ENCODE results near the gene MROH9. TPM values are rescaled to one million over a fixed set of nuclear protein-coding genes. Genes with fewer than 3 reads are reported as not detected.

MROH9 gene
- total and polyA plus RNA-seq, 2 of the 4 experiments (the other 2 are of a cell fraction) = not detected

DNA sequence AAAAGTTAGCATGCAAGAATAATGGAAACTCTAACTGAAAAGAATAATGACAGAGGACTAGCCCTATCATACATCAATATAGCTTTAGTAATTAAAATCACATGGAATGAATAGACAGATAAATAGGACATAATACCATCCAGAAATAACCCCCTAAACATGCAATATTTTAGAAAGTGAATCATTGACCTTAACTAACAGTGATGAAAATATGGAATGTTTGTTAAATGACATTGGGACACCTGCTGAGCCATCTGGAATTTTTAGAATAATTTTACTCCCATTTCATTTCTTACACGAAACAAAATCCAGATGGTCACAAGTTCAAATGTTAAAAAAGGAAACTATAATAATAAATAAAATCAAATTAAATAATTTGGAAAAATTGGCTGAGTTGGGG, 102.3 kb downstream of the MROH9 start:
- Histone ChIP-seq H3K9ac (ENCODE audit: low read depth, low read length) (no peak overlapping the region), H3K56ac (ENCODE audit: extremely low read depth, insufficient read depth, low read length) (no peak overlapping the region), H2AK9ac (replicated peaks; ENCODE audit: low read depth, low read length, poor library complexity) (no peak overlapping the region), H3K14ac (replicated peaks; ENCODE audit: low read depth, low read length) (no peak overlapping the region), H4K20me1 (ENCODE audit: insufficient read depth, low read length) (no peaks in the 10 kb centered on the region), H3K79me1 (ENCODE audit: low read depth in 1 of 2, low read length in 2 of 2) (no peaks in the 10 kb centered on the region), H3K36me3 (ENCODE audit: control insufficient read depth, insufficient read depth, low read length) (no peaks in the 10 kb centered on the region), H2BK15ac (ENCODE audit: low read depth, low read length) (no peak overlapping the region), H2BK20ac (ENCODE audit: low read depth, low read length) (no peak overlapping the region), H2BK5ac (ENCODE audit: low read depth, low read length, poor library complexity, severe bottlenecking) (no peak overlapping the region), H2AK5ac (ENCODE audit: low read depth, low read length) (no peak overlapping the region), H3K4ac (ENCODE audit: low read depth, low read length) (no peak overlapping the region), H3K27ac (ENCODE audit: insufficient read depth, low read length) (no peak overlapping the region), H3K9me3 (ENCODE audit: control insufficient read depth, insufficient read depth, low read length) (no peaks in the 10 kb centered on the region), H2AFZ (replicated peaks; ENCODE audit: low read length, poor library complexity) (no peak overlapping the region), H3K4me2 (ENCODE audit: low read depth, low read length) (no peak overlapping the region), H2BK120ac (ENCODE audit: low read depth, low read length) (no peak overlapping the region), H3K23ac (ENCODE audit: low read depth, low read length) (no peak overlapping the region), H3K4me3 (ENCODE audit: insufficient read depth, low read depth, low read length) (no peak overlapping the region), H3K4me1 (ENCODE audit: control insufficient read depth, insufficient read depth, low read length) (no peaks in the 10 kb centered on the region), H4K5ac (ENCODE audit: low read depth, low read length) (no peak overlapping the region), H4K91ac (ENCODE audit: insufficient read depth, low read depth, low read length) (no peak overlapping the region), H4K8ac (ENCODE audit: low read depth in 2 of 2, low read length in 2 of 2) (no peak overlapping the region), H3K9me1 (ENCODE audit: insufficient read depth, low read length) (no peaks in the 10 kb centered on the region), H3K27me3 (ENCODE audit: control insufficient read depth, insufficient read depth, low read length) (no peaks in the 10 kb centered on the region), H3K18ac (ENCODE audit: low read depth, low read length) (no peak overlapping the region)
- in situ Hi-C loops (cut with MboI; ENCODE audit: low sequenced_read_pairs) = no loop called here
- WGBS, 2 experiments (ENCODE audit: extremely low coverage in 2 of 2, insufficient read length in 1 of 2) = no CpG with 5 or more reads among the region's 1 CpG
- dilution Hi-C loops (cut with HindIII; ENCODE audit: low sequenced_read_pairs, unreplicated experiment) = no loop called here
- no peak for ATAC-seq (ENCODE audit: low read depth)
- BruUV-seq (replicated peaks) = no TSS peak
- ChIA-PET CTCF (no interaction called here), POLR2A (ENCODE audit: unreplicated experiment) (no interaction called here)
- DNase-seq = no peak
- intact Hi-C loops (cut with micrococcal nuclease) = no loop called here
- no peak for TF ChIP-seq RFX5 (IDR thresholded peaks at IDR 0.05; ENCODE audit: low read depth, low read length)
- no peak for TF ChIP-seq CEBPB (IDR thresholded peaks at IDR 0.05; ENCODE audit: low read depth, low read length)
- no peak for TF ChIP-seq POLR2A (IDR thresholded peaks at IDR 0.05; ENCODE audit: low read depth, low read length)
- TF ChIP-seq, protein P1, sequence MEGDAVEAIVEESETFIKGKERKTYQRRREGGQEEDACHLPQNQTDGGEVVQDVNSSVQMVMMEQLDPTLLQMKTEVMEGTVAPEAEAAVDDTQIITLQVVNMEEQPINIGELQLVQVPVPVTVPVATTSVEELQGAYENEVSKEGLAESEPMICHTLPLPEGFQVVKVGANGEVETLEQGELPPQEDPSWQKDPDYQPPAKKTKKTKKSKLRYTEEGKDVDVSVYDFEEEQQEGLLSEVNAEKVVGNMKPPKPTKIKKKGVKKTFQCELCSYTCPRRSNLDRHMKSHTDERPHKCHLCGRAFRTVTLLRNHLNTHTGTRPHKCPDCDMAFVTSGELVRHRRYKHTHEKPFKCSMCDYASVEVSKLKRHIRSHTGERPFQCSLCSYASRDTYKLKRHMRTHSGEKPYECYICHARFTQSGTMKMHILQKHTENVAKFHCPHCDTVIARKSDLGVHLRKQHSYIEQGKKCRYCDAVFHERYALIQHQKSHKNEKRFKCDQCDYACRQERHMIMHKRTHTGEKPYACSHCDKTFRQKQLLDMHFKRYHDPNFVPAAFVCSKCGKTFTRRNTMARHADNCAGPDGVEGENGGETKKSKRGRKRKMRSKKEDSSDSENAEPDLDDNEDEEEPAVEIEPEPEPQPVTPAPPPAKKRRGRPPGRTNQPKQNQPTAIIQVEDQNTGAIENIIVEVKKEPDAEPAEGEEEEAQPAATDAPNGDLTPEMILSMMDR (conservative IDR thresholded peaks at IDR 0.05; ENCODE audit: low read depth, low read length) = no peak
- TF ChIP-seq MAZ (IDR thresholded peaks at IDR 0.05; ENCODE audit: borderline replicate concordance, low read depth, low read length) = no peak
- no peak for TF ChIP-seq CHD1 (IDR thresholded peaks at IDR 0.05; ENCODE audit: low read depth, low read length)
- TF ChIP-seq, protein P2, sequence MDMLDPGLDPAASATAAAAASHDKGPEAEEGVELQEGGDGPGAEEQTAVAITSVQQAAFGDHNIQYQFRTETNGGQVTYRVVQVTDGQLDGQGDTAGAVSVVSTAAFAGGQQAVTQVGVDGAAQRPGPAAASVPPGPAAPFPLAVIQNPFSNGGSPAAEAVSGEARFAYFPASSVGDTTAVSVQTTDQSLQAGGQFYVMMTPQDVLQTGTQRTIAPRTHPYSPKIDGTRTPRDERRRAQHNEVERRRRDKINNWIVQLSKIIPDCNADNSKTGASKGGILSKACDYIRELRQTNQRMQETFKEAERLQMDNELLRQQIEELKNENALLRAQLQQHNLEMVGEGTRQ (IDR thresholded peaks at IDR 0.05; ENCODE audit: low read depth, low read length) = no peak
- TF ChIP-seq MAFK (IDR thresholded peaks at IDR 0.05; ENCODE audit: low read depth, low read length) = no peak
- no peak for TF ChIP-seq FOS (IDR thresholded peaks at IDR 0.05; ENCODE audit: low read depth, low read length)
- TF ChIP-seq NFE2L2 (IDR thresholded peaks at IDR 0.05; ENCODE audit: low read depth, low read length) = no peak
- TF ChIP-seq BHLHE40 (IDR thresholded peaks at IDR 0.05; ENCODE audit: low read depth, low read length) = no peak
- TF ChIP-seq RCOR1 (IDR thresholded peaks at IDR 0.05; ENCODE audit: insufficient replicate concordance, low read length) = no peak
- TF ChIP-seq RAD21 (IDR thresholded peaks at IDR 0.05; ENCODE audit: low read length) = no peak
- no peak for TF ChIP-seq MXI1 (IDR thresholded peaks at IDR 0.05; ENCODE audit: borderline replicate concordance, low read depth, low read length)

Measured in IMR-90 (cell line).